ENCODE measurements around the gene PIK3C2G.

- no peak for TF ChIP-seq CTCF (IDR thresholded peaks at IDR 0.05)
- TF ChIP-seq POLR2A (IDR thresholded peaks at IDR 0.05) = no peak
Measured at GRCh38 chr12:18296201-18296908, 35.0 kb downstream of the PIK3C2G start.

All from testis (tissue), 2 donors.